ENCODE results near the gene CAPSL. TPM values are rescaled to one million over a fixed set of nuclear protein-coding genes. Genes with fewer than 3 reads are reported as not detected.

CAPSL gene
- total RNA-seq, 4 donors from 2014 or later = not detected

GRCh38 chr5:35884773-35885172 lies 53.6 kb downstream of the CAPSL start:
- TF ChIP-seq, protein P1, sequence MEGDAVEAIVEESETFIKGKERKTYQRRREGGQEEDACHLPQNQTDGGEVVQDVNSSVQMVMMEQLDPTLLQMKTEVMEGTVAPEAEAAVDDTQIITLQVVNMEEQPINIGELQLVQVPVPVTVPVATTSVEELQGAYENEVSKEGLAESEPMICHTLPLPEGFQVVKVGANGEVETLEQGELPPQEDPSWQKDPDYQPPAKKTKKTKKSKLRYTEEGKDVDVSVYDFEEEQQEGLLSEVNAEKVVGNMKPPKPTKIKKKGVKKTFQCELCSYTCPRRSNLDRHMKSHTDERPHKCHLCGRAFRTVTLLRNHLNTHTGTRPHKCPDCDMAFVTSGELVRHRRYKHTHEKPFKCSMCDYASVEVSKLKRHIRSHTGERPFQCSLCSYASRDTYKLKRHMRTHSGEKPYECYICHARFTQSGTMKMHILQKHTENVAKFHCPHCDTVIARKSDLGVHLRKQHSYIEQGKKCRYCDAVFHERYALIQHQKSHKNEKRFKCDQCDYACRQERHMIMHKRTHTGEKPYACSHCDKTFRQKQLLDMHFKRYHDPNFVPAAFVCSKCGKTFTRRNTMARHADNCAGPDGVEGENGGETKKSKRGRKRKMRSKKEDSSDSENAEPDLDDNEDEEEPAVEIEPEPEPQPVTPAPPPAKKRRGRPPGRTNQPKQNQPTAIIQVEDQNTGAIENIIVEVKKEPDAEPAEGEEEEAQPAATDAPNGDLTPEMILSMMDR (IDR thresholded peaks at IDR 0.05) = no peak
- no peak for ATAC-seq (ENCODE audit: low FRiP score)

GRCh38 chr5:35884191-35884769 lies 54.1 kb downstream of the CAPSL start:
- ATAC-seq (ENCODE audit: low FRiP score) = peak; percentile 41
- TF ChIP-seq, protein P1 (IDR thresholded peaks at IDR 0.05) = no peak

More at GRCh38 chr5:35884773-35885172, 53.6 kb downstream of the CAPSL start:
- DNase-seq (ENCODE audit: low spot score) = no peak

GRCh38 chr5:35881758-35882157 lies 56.7 kb downstream of the CAPSL start:
- DNase-seq (ENCODE audit: low spot score) (no peak), ATAC-seq (ENCODE audit: low FRiP score) (no peak)
- TF ChIP-seq, protein P1 (IDR thresholded peaks at IDR 0.05) = no peak

More at GRCh38 chr5:35884191-35884769, 54.1 kb downstream of the CAPSL start:
- DNase-seq (ENCODE audit: low spot score) = no peak

DNA sequence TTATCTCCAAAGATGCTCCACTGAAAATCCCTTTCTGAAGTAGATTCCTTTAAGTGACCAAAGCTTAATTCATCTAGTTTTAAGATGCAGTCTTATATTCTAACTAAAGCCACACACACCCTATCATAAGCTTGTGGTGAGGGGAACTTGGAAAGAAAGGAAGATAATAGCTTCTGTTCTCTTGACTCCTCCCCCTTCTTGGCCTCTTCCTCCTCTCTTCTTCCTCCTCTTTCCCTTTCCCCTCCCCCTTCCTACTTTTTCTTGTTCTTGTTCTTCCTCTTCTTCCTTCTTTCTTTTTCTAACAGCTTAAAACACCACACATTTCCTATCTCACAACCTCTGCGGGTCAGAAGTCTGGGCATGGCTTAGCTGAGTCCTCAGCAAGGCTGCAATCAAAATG lies 58.3 kb downstream of the CAPSL start:
- DNase-seq (ENCODE audit: low spot score) = no peak
- ATAC-seq (ENCODE audit: low FRiP score) = no peak
- TF ChIP-seq, protein P1 (IDR thresholded peaks at IDR 0.05) = no peak

DNA sequence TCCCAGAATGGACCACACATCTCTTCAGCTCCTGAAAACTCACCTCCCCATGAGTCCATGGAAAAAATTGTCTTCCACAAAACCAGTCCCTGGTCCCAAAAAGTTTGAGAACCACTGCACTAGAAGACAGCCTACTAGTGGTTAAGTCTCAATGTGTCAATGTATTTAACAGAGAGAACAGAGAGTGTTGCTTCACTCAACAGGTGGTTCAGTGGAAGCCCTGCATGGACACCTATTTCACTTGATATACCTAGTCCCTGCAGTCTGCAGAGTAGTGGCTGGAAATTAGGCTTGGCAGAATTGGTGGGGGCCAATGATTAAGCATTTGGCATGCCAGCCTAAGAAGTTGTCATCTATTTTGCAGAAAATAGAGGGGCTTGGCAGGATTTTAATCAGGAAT lies 58.8 kb downstream of the CAPSL start:
- DNase-seq (ENCODE audit: low spot score) (no peak), ATAC-seq (ENCODE audit: low FRiP score) (no peak)
- TF ChIP-seq, protein P1 (IDR thresholded peaks at IDR 0.05) = no peak

DNA sequence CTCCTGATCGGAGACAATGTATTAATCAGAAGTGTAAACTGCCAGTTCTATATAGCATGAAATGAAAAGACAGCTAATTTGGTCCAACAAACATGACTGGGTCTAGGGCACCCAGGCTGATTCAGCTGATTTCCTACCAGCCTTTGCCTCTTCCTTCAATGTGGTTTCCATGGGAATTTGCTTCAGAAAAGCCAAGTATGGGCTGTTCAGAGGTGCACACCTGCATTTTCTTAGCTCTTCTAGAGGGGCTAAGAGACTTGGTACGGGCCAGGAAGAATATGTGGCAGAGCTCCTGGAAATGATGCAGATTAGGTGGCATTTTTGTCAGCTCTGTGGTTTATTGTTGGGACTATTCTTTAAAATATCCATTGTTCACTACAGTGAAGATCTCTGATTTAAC lies 59.3 kb downstream of the CAPSL start:
- TF ChIP-seq, protein P1 (IDR thresholded peaks at IDR 0.05) = no peak
- DNase-seq (ENCODE audit: low spot score) = no peak
- ATAC-seq (ENCODE audit: low FRiP score) = no peak

DNA sequence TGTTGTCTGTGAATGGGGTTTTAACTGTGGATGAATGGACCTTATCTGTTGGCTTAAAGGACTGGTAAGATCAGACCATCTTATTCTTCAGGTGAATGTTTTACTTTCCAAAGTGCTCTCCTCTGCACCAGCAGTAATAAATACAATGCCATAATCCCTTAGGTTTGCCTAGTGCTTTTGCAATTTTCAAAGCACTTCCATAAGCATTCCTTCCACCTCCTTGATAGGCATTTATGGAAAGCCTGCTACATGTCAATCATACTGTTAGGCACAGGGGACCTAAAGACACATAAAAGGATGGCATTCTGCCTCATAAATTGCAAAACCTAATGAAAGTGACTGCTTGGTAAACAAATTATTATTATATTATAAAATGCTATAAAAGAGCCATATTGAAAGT lies 60.3 kb downstream of the CAPSL start:
- DNase-seq (ENCODE audit: low spot score) (no peak), ATAC-seq (ENCODE audit: low FRiP score) (no peak)
- TF ChIP-seq, protein P1 (IDR thresholded peaks at IDR 0.05) = no peak
